Motor neuron (in vitro differentiated cells): ENCODE data around the gene BLTP3A. TPM values are rescaled to one million over a fixed set of nuclear protein-coding genes. Genes with fewer than 3 reads are reported as not detected.
"Not testable (repeated sequence)": the region's sequence is repeated elsewhere in the genome, so short reads cannot be mapped to it uniquely, and the experiment has no call there.

Experiments used
- ATAC-seq, 8 experiments: fragments of 200-7000 bp; cut with Tn5 transposase; replicated peaks in 6 of 8; 2 replicates each; pipeline ENCODE4 v1.8.0; 2021; ENCODE audit warnings: mild to moderate bottlenecking in 8 of 8, moderate library complexity in 8 of 8
- H3K27ac ChIP-seq, 2 donors: fragments of 250-450 bp; sonication (Bioruptor Pico); 2 replicates each; pipeline ENCODE4 v1.9.0; 2021; ENCODE audit warnings: antibody characterized with exemption in 2 of 2, mild to moderate bottlenecking in 2 of 2, moderate library complexity in 1 of 2
- H3K4me1 ChIP-seq, 2 donors: fragments of 250-450 bp; sonication (Bioruptor Pico); replicated peaks in 1 of 2; 2 replicates each; pipeline ENCODE4 v1.6.1; 2021; ENCODE audit warnings: antibody characterized with exemption in 2 of 2, mild to moderate bottlenecking in 2 of 2, moderate library complexity in 1 of 2
- H3K4me3 ChIP-seq, 5 donors: fragments of 250-450 bp; sonication (Bioruptor Pico); 2 replicates each; pipeline ENCODE4 v1.9.0; 2021; ENCODE audit warnings: antibody characterized with exemption in 5 of 5, mild to moderate bottlenecking in 5 of 5, moderate library complexity in 4 of 5
- WGBS, 10 experiments: fragments of 450-650 bp; shearing (Covaris generic); methylation state at CpG; one replicate each; pipeline ENCODE4 v1.0.0; 2022; 5-methylcytosine and 5-hydroxymethylcytosine counted together
- in situ Hi-C, 9 experiments: fragments of 400-800 bp; cut with MboI; loops; one replicate each; pipeline ENCODE4 v1.15.0; 2021; ENCODE audit warnings: low sequenced_read_pairs in 9 of 9, low pct_unique_long_range_greater_than_20kb in 2 of 9; ENCODE audit not compliant: unreplicated experiment in 9 of 9
- total RNA-seq, 8 experiments: library from RNA; unstranded; fragments of 300-600 nt; gene quantifications; 2 replicates each; pipeline versions ENCODE4 v1.2.3 to v1.2.4, GENCODE V29; 2022

Gene BLTP3A
- total RNA-seq: 10 to 100 TPM in 7 of 8 experiments, 1 to 10 TPM in 1; 9.4 to 17.0 (median 12.8) TPM

- H3K27ac ChIP-seq: peak within 1 kb of the TSS; percentile 87 to 94
- H3K4me3 ChIP-seq: peak within 1 kb of the TSS; percentile 58 to 99 (median 90)
- peaks cover 3 to 6% of the 10 kb centered on the region in 2 donors for H3K4me1 ChIP-seq
- WGBS, 10 experiments: 0% methylated on average over 6 to 10 of the region's 99 CpGs; no CpG with 5 or more reads in 7 of the 10 experiments
- in situ Hi-C loops: no loop called here
- peak; percentile 84 to 94 (median 90) for ATAC-seq
Measured at GRCh38 chr6:34791701-34792604, at the start of gene BLTP3A. TSS of gene BLTP3A (plus strand) at chr6:34792083. CDS start at chr6:34792251, 168 bp downstream.

GRCh38 chr6:34742094-34742493, 49.8 kb upstream of the BLTP3A start:
- Histone ChIP-seq H3K27ac (no peak overlapping the region), H3K4me1 (no peaks in the 10 kb centered on the region), H3K4me3 (no peak overlapping the region)
- WGBS, 10 experiments: 33 to 100% (median 89%) methylated on average over 1 to 4 of the region's 4 CpGs
- in situ Hi-C loops: no loop called here
- ATAC-seq: no peak

GRCh38 chr6:34743625-34744293, 48.1 kb upstream of the BLTP3A start:
- no peak overlapping the region for H3K4me3 ChIP-seq
- 60 to 100% (median 75%) methylated on average over 1 to 5 of the region's 7 CpGs; no CpG with 5 or more reads in 3 of the 10 experiments for WGBS, 10 experiments
- ATAC-seq: no peak
- in situ Hi-C loops: no loop called here
- no peak overlapping the region for H3K27ac ChIP-seq
- H3K4me1 ChIP-seq: no peaks in the 10 kb centered on the region

GRCh38 chr6:34744294-34744647, 47.6 kb upstream of the BLTP3A start:
- in situ Hi-C loops, ATAC-seq, H3K4me3 ChIP-seq, H3K4me1 ChIP-seq, H3K27ac ChIP-seq: not testable (repeated sequence)
- WGBS, 10 experiments: 60 to 100% (median 94%) methylated on average over 1 to 7 of the region's 10 CpGs; no CpG with 5 or more reads in 3 of the 10 experiments

- 60 to 100% (median 84%) methylated on average over 2 to 9 of the region's 10 CpGs for WGBS, 10 experiments
- ATAC-seq: peak in 1 of 8 experiments; percentile 46
Measured at GRCh38 chr6:34745277-34746103, 46.4 kb upstream of the BLTP3A start.

GRCh38 chr6:34746104-34746846, 45.6 kb upstream of the BLTP3A start:
- H3K27ac ChIP-seq: no peak overlapping the region
- WGBS, 10 experiments: 36 to 100% (median 81%) methylated on average over 1 to 4 of the region's 6 CpGs; no CpG with 5 or more reads in 2 of the 10 experiments
- in situ Hi-C loops: no loop called here
- H3K4me1 ChIP-seq: no peaks in the 10 kb centered on the region
- H3K4me3 ChIP-seq: no peak overlapping the region
- ATAC-seq: peak in 1 of 8 experiments; percentile 50

More at GRCh38 chr6:34745277-34746103, 46.4 kb upstream of the BLTP3A start:
- H3K4me1 ChIP-seq: no peaks in the 10 kb centered on the region
- H3K4me3 ChIP-seq: no peak overlapping the region
- no peak overlapping the region for H3K27ac ChIP-seq
- in situ Hi-C loops: no loop called here

GRCh38 chr6:34748757-34749156, 43.1 kb upstream of the BLTP3A start:
- H3K27ac ChIP-seq: no peak overlapping the region
- no peak overlapping the region for H3K4me3 ChIP-seq
- in situ Hi-C loops: no loop called here
- ATAC-seq: no peak
- 50 to 100% (median 95%) methylated on average over 1 to 2 of the region's 2 CpGs; no CpG with 5 or more reads in 2 of the 10 experiments for WGBS, 10 experiments
- H3K4me1 ChIP-seq: no peaks in the 10 kb centered on the region

GRCh38 chr6:34756513-34756856, 35.4 kb upstream of the BLTP3A start:
- Histone ChIP-seq H3K4me3 (peak overlapping the region; percentile 65 to 93 (median 79)), H3K27ac (peak overlapping the region; percentile 75 to 91), H3K4me1 (peaks cover 12% of the 10 kb centered on the region in 2 donors)
- peak in 2 of 8 experiments; percentile 5 to 7 for ATAC-seq
- 26 to 100% (median 81%) methylated on average over 1 to 15 of the region's 17 CpGs; no CpG with 5 or more reads in 2 of the 10 experiments for whole genome bisulfite sequencing, 10 experiments
- in situ Hi-C loops: not testable (repeated sequence)

- in situ Hi-C loops: no loop called here
- peak overlapping the region; percentile 65 to 93 (median 79) for H3K4me3 ChIP-seq
- H3K4me1 ChIP-seq: peaks cover 12% of the 10 kb centered on the region in 2 donors
- peak overlapping the region; percentile 86 to 91 for H3K27ac ChIP-seq
- WGBS, 10 experiments: 0 to 25% (median 8%) methylated on average over 2 to 11 of the region's 11 CpGs
- ATAC-seq: peak in 1 of 8 experiments; percentile 43
Measured at GRCh38 chr6:34757687-34758274, 34.1 kb upstream of the BLTP3A start.

- Histone ChIP-seq H3K4me1 (peaks cover 12% of the 10 kb centered on the region in 2 donors), H3K27ac (no peak overlapping the region), H3K4me3 (no peak overlapping the region)
- in situ Hi-C loops: no loop called here
- no peak for ATAC-seq
- WGBS, 10 experiments: 86 to 100% (median 97%) methylated on average over 2 to 5 of the region's 8 CpGs
Measured at GRCh38 chr6:34760108-34760507, 31.8 kb upstream of the BLTP3A start.

- in situ Hi-C loops, H3K4me3 ChIP-seq, H3K27ac ChIP-seq, ATAC-seq: not testable (repeated sequence)
- WGBS, 10 experiments: 80 to 100% (median 90%) methylated on average over 1 to 5 of the region's 5 CpGs; no CpG with 5 or more reads in 3 of the 10 experiments
- peaks cover 9 to 10% of the 10 kb centered on the region in 2 donors for H3K4me1 ChIP-seq
Measured at GRCh38 chr6:34761681-34762080, 30.2 kb upstream of the BLTP3A start.

GRCh38 chr6:34768148-34768547, 23.7 kb upstream of the BLTP3A start:
- WGBS, 10 experiments: 86 to 100% (median 100%) methylated on average over 1 of the region's 1 CpG; no CpG with 5 or more reads in 4 of the 10 experiments
- H3K27ac ChIP-seq: no peak overlapping the region
- in situ Hi-C loops: no loop called here
- no peak overlapping the region for H3K4me3 ChIP-seq
- no peaks in the 10 kb centered on the region for H3K4me1 ChIP-seq
- ATAC-seq: no peak
